BE2C (cell line): Measurements from ENCODE around the gene PARVA.

ENCODE experiments used
- DNase-seq: peaks from one replicate; pipeline ENCODE4 v3.0.0-alpha.2; 2020
- H3K27me3 ChIP-seq: fragments of 250-450 bp; sonication (Bioruptor Pico); 2 replicates; pipeline ENCODE4 v1.5.1; 2020; ENCODE audit warnings: mild to moderate bottlenecking
- H3K36me3 ChIP-seq: fragments of 250-450 bp; sonication (Bioruptor Pico); 2 replicates; pipeline ENCODE4 v1.5.1; 2020; ENCODE audit warnings: mild to moderate bottlenecking
- H3K4me1 ChIP-seq: fragments of 250-450 bp; sonication (Bioruptor Pico); 2 replicates; pipeline ENCODE4 v1.5.1; 2020
- H3K4me3 ChIP-seq: 2 replicates; pipeline ENCODE4 v1.5.1; 2011; ENCODE audit warnings: low read depth, low read length
- H3K9me3 ChIP-seq: fragments of 250-450 bp; sonication (Bioruptor Pico); 2 replicates; pipeline ENCODE4 v1.5.1; 2020
- CTCF ChIP-seq: IDR thresholded peaks from 2 replicates; pipeline ENCODE4 v1.5.1; 2012; ENCODE audit warnings: mild to moderate bottlenecking, low read depth, low read length

PARVA gene

GRCh38 chr11:12413141-12414052, 36.0 kb downstream of the PARVA start:
- Histone ChIP-seq H3K27me3 (no peaks in the 10 kb centered on the region), H3K36me3 (no peaks in the 10 kb centered on the region), H3K4me1 (peaks cover 28% of the 10 kb centered on the region), H3K9me3 (no peaks in the 10 kb centered on the region), H3K4me3 (no peak overlapping the region)
- no peak for TF ChIP-seq CTCF
- DNase-seq = no peak

GRCh38 chr11:12414611-12415010, 37.2 kb downstream of the PARVA start:
- Histone ChIP-seq H3K4me1 (peaks cover 27% of the 10 kb centered on the region), H3K36me3 (no peaks in the 10 kb centered on the region), H3K27me3 (no peaks in the 10 kb centered on the region), H3K4me3 (no peak overlapping the region), H3K9me3 (no peaks in the 10 kb centered on the region)
- DNase-seq = no peak
- TF ChIP-seq CTCF = no peak

DNA sequence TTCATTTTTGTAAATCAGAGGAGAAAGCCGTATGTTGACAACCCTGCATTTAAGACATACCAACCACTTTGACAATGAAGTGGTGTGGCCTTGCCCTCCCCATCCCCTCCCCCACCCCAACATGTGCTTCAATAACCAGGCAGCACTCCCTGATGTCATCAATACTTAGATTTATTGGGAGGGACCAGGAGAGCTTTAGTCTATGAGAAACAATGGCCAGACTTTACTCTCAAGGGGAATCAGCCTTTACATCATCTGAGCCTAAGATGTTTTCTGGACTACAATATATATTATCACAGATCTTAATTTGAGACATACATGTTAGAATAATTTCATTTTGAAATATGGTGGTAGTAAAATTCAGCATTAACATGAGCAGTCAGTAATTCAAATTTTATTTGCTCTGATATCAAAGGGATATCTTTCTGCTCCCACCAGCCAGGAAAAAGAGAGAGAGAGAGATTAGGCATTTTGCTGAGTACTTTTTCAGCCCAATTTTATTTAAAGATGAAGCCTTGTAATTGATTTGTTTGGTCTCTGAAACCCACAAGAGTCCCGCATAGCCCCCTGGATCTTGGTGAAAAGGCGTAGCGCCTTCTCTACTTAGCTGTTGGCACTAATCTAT, 38.1 kb downstream of the PARVA start:
- peaks cover 18% of the 10 kb centered on the region for H3K4me1 ChIP-seq
- no peaks in the 10 kb centered on the region for H3K9me3 ChIP-seq
- no peak for DNase-seq
- no peak for TF ChIP-seq CTCF
- H3K36me3 ChIP-seq = no peaks in the 10 kb centered on the region
- H3K27me3 ChIP-seq = no peaks in the 10 kb centered on the region
- H3K4me3 ChIP-seq = no peak overlapping the region

DNA sequence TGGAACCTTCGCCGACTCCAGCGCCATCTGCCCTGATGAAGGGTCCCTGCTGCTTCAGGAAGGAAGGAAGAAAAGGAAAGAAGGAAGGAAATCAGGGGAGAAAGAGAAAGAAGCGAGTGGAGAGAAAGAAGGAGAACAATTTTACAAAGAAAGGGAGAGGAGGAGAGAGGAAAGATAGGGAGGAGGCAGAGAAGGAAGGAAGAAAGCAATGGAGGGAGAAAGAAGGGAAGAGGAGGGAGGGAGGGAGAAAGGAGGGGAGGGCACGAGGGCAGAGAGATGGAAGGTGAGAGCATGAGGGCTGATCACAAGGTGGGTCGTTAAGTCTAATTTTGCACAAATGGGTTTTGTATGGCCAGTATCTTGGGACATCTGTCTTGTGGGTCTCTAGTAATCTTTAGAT, 39.2 kb downstream of the PARVA start:
- TF ChIP-seq CTCF = no peak
- H3K9me3 ChIP-seq = no peaks in the 10 kb centered on the region
- no peak overlapping the region for H3K4me3 ChIP-seq
- no peak for DNase-seq
- H3K36me3 ChIP-seq = no peaks in the 10 kb centered on the region
- H3K4me1 ChIP-seq = peaks cover 16% of the 10 kb centered on the region
- no peaks in the 10 kb centered on the region for H3K27me3 ChIP-seq

DNA sequence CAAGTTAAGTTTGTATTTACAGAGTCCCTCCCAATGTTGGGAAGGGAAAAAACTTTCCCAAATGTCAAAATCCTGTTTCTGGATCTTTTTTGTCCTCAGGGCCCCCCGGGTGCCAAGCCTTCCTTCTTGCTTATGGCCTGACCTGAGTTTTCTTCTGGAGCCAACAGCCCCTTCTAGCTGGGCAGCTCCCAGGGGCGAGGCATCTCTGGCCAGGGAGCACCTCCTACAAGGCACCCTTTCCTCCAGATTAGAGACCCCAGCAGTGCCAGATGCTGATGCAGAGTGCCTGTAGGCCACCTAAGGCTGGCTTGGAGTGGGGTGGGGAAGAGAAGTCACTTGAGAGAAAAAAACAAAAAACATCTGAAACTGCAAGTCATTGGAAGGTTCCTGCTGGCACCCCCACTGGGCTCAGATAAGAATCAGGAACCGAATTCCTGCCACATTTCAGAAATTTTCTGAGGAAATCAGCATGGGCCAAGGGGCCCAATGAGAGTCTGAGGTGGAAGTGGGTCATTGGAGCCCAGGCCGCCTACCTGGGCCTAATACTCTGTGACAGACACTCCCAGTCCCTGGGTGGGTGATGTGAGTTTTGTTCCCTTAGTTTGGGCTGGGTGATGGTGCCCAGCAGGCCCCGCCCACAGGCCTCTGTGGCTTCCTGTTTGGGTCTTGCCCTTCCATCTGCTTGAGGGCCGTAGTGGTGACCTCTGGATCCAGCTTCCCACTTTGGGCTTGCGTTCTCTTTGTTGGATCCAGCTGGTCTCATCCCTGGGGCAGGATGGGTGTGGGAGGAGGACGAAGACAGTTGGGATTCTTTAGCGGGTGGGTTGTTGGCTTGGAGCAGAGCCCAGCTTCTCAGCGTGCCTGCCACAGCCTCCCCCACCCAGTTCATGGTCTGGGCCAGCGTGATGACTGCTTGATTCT, 40.6 kb downstream of the PARVA start:
- no peaks in the 10 kb centered on the region for H3K36me3 ChIP-seq
- H3K4me1 ChIP-seq = peaks cover 10% of the 10 kb centered on the region
- DNase-seq = no peak
- no peak for TF ChIP-seq CTCF
- H3K9me3 ChIP-seq = no peaks in the 10 kb centered on the region
- no peaks in the 10 kb centered on the region for H3K27me3 ChIP-seq
- no peak overlapping the region for H3K4me3 ChIP-seq
